ENCODE data around the gene ACIN1. TPM values are rescaled to one million over a fixed set of nuclear protein-coding genes. Genes with fewer than 3 reads are reported as not detected.
"Not testable (repeated sequence)": the region's sequence is repeated elsewhere in the genome, so short reads cannot be mapped to it uniquely, and the experiment has no call there.

ACIN1 gene
- total and polyA plus RNA-seq, 10 donors = 59.2 to 228 (median 186) TPM

- TF ChIP-seq POLR2AphosphoS5 (IDR thresholded peaks at IDR 0.05) (no peak), POLR2A (IDR thresholded peaks at IDR 0.05) (no peak)
- TF ChIP-seq, protein P1, sequence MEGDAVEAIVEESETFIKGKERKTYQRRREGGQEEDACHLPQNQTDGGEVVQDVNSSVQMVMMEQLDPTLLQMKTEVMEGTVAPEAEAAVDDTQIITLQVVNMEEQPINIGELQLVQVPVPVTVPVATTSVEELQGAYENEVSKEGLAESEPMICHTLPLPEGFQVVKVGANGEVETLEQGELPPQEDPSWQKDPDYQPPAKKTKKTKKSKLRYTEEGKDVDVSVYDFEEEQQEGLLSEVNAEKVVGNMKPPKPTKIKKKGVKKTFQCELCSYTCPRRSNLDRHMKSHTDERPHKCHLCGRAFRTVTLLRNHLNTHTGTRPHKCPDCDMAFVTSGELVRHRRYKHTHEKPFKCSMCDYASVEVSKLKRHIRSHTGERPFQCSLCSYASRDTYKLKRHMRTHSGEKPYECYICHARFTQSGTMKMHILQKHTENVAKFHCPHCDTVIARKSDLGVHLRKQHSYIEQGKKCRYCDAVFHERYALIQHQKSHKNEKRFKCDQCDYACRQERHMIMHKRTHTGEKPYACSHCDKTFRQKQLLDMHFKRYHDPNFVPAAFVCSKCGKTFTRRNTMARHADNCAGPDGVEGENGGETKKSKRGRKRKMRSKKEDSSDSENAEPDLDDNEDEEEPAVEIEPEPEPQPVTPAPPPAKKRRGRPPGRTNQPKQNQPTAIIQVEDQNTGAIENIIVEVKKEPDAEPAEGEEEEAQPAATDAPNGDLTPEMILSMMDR (IDR thresholded peaks at IDR 0.05 in 8 of 11, conservative IDR thresholded peaks at IDR 0.05 in 3 of 11) = no peak
- Histone ChIP-seq H3K4me3 (no peak overlapping the region), H3K27me3 (replicated peaks in 1 of 7) (no peaks in the 10 kb centered on the region), H3K36me3 (peaks cover 0 to 2% (median 0%) of the 10 kb centered on the region in 6 donors), H3K27ac (no peak overlapping the region), H3K4me1 (peaks cover 0 to 1% (median under 1%) of the 10 kb centered on the region in 6 donors), H3K9me3 (no peaks in the 10 kb centered on the region)
- intact Hi-C loops (cut with DNase I; ENCODE audit: low total_unique reads) = no loop called here
- DNase-seq = no peak
- WGBS, 5 donors = 54 to 65% (median 62%) methylated on average over 4 of the region's 4 CpGs
These were observed 79.3 kb downstream of the ACIN1 start for GRCh38 chr14:23015618-23016017.

DNA sequence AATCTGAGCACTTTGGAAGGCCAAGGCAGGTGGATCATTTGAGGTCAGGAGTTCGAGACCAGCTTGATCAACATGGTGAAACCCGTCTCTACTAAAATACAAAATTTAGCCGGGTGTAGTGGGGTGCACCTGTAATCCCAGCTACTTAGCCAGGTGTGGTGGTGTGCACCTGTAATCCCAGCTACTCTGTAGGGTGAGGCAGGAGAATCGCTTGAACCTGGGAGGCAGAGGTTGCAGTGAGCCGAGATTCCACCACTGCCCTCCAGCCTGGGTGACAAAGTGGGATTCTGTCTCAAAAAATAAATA, 81.2 kb downstream of the ACIN1 start:
- H3K27ac ChIP-seq; H3K4me3 ChIP-seq; H3K27me3 ChIP-seq (replicated peaks in 1 of 7); intact Hi-C loops (cut with DNase I; ENCODE audit: low total_unique reads); DNase-seq; H3K9me3 ChIP-seq; H3K36me3 ChIP-seq: not testable (repeated sequence)
- WGBS, 5 donors = 87 to 98% (median 95%) methylated on average over 5 of the region's 5 CpGs
- peaks cover 2 to 18% (median 13%) of the 10 kb centered on the region in 6 donors for H3K4me1 ChIP-seq

DNA sequence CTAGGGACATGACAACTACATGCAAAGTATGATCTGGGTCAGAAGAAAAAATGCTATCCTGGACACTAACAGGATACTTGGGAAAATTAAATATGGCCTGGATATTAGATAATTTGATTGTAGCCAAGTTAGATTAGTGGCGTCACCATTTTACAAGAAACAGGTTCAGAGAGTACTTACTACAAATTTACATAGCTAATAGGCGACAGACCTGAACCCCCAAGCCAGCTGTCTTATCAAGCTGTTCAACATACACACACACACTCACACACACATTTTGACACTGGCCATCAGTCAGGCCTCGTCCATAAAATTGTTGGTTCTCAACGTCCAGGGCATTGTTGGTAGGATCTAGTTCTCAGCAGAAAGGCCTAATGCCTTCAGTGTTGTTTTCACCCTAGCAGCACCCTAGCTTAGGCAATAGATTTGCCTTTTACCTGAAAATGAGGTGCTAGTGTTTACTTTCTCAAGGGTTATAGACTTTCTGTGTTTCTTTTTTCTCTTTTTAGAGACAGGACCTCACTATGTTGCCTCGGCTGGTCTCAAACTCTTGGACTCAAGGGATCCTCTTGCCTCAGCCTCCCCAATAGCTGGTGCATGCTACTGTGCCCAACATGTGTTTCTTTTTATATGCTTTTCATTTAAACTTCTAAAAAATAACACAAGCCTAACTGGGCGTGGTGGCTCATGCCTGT, 81.7 kb downstream of the ACIN1 start:
- Histone ChIP-seq H3K4me3 (no peak overlapping the region), H3K36me3 (no peaks in the 10 kb centered on the region), H3K9me3 (no peaks in the 10 kb centered on the region), H3K27ac (no peak overlapping the region), H3K27me3 (replicated peaks in 1 of 7) (no peaks in the 10 kb centered on the region), H3K4me1 (peaks cover 7 to 23% (median 18%) of the 10 kb centered on the region in 6 donors)
- intact Hi-C loops (cut with DNase I; ENCODE audit: low total_unique reads) = no loop called here
- DNase-seq = no peak
- 74 to 94% (median 86%) methylated on average over 6 of the region's 6 CpGs for WGBS, 5 donors
- TF ChIP-seq, protein P1 (IDR thresholded peaks at IDR 0.05 in 8 of 11, conservative IDR thresholded peaks at IDR 0.05 in 3 of 11) = no peak
- TF ChIP-seq POLR2A (IDR thresholded peaks at IDR 0.05) (no peak), POLR2AphosphoS5 (IDR thresholded peaks at IDR 0.05) (no peak)

DNA sequence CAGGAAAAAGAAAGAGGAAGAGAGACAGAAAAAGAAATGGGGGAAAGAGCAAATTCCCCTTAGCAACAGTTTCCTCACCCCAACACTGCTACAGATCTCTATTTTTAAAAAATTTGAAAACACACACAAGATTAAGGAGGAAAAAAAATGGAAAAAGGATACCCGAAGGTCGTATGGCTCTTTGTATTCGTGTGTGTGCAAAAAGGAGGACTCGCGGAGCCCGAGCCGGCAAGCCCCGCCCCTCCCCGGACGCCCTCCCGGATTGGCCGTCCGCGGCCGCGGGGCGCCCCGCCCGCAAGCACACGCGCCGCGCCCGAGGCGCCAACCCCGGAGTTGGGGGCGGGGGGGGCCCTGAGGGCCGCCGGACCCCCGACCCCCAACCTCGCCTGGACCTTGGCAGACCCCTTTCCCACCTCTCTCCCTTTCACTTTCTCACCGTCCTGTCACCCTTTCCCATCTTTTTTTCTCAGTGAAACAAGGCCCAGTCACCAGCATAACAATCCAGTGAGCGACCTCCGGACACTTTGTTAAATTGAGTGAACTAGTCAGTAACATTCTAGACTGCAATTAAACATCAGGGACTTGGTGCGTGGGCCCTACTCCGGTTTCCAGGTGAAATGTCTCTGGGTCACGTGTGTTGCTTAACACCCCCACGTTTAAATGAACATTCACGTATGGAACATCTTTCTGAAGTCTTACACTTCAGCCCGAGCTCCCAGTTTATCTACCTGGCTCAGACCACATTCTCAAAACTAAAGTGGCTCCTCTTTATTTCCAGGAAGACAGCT, 84.8 kb downstream of the ACIN1 start, which contains the start of gene C14orf93:
Gene C14orf93 (minus strand): TSS at position 205 of the 788 bp plus-strand sequence. CDS start 11,120 bp downstream, outside the sequence.
- Histone ChIP-seq H3K9me3 (no peaks in the 10 kb centered on the region), H3K27me3 (replicated peaks in 1 of 7) (no peaks in the 10 kb centered on the region), H3K4me1 (peaks cover 16 to 47% (median 36%) of the 10 kb centered on the region in 6 donors), H3K27ac (peak within 1 kb of the TSS; percentile 69 to 96 (median 90)), H3K4me3 (peak within 1 kb of the TSS; percentile 38 to 80 (median 51)), H3K36me3 (no peaks in the 10 kb centered on the region)
- TF ChIP-seq POLR2A (IDR thresholded peaks at IDR 0.05) = no peak
- TF ChIP-seq POLR2AphosphoS5 (IDR thresholded peaks at IDR 0.05) = peak; percentile 48 to 70 (median 70)
- TF ChIP-seq, protein P1 (IDR thresholded peaks at IDR 0.05 in 8 of 11, conservative IDR thresholded peaks at IDR 0.05 in 3 of 11) = peak in 1 of 11 experiments; percentile 4
- DNase-seq = peak; percentile 95
- WGBS, 5 donors = 2 to 5% (median 3%) methylated on average over 40 of the region's 40 CpGs
- intact Hi-C loops (cut with DNase I; ENCODE audit: low total_unique reads) = no loop called here

Data from spleen (tissue), 11 donors.